ENCODE data around the gene C3orf18.

Gene C3orf18

DNA sequence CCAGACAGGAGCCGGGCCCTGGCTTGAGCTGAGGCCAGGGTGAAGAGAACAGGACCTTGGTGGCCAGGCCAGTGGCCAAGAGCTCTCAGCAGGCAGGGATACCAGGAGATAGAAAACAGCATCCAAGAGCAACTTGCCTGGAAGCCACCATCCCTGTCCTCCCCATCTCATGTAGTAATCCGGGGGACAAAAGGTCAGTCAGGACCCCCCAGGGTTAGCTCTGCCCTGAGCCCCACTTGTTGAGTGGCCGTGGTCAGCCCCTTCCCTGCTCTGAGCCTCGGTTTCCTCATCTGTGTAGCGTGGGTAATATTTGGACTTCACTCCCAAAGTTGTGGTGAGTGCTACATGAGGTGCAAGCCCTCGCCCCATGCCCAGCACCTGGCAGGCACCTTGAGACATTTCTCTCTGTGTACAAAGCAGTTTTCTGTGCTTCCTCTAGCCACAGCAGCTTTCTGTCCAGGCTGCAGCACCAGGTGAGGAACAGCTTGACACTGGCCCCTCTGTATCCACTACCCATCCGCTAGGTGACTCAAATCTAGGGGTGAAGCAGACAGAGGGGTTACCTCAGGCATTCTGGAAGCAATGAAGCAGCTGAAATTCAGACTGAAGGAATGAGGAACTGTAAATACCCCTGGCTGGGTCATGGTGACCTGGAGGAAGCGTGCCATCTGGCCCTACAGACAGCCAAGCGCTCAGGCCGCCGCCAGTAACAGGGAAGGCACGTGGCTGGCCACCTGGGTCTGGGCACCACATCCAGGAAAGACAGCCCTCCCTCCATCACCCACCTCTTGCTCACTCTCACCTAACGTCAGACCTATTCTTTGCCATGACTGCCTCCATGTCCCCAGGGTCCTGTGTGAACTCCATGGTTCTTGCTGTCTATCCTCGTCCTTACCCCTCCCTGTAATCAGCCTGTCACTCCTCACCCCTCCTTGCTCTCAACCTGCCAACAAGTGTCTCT, 37.4 kb upstream of the C3orf18 start:
- Histone ChIP-seq H3K27ac (peak overlapping the region in 19 of 21 experiments; percentile 38 to 97 (median 91)), H3K4me3 (no peak overlapping the region)

DNA sequence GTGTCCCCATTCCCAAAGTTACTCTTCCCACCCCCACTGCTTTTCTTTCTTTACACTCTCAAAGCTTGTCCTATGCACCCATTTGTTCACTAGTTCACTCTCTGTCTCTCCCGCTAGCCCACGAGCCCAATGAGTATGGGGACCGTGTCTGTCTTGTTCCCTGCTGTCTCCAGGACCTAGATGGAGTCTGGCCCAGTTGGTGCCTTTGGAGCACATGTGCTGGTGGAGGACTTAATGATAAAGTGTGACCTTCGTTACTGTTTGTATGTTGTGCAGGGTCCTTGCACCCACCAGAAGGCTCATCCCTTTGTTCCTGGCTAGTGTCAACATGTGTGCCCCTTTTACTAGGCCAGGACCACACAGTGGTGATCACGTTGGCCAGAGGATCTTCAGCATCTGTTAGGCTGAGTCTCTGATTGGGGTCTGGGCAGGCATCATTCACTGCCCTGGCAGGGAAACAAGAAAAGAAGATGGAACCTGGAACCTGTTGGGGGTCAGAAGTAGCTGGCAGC, 36.6 kb upstream of the C3orf18 start:
- H3K4me3 ChIP-seq: no peak overlapping the region
- H3K27ac ChIP-seq: peak overlapping the region in 20 of 21 experiments; percentile 38 to 97 (median 92)

DNA sequence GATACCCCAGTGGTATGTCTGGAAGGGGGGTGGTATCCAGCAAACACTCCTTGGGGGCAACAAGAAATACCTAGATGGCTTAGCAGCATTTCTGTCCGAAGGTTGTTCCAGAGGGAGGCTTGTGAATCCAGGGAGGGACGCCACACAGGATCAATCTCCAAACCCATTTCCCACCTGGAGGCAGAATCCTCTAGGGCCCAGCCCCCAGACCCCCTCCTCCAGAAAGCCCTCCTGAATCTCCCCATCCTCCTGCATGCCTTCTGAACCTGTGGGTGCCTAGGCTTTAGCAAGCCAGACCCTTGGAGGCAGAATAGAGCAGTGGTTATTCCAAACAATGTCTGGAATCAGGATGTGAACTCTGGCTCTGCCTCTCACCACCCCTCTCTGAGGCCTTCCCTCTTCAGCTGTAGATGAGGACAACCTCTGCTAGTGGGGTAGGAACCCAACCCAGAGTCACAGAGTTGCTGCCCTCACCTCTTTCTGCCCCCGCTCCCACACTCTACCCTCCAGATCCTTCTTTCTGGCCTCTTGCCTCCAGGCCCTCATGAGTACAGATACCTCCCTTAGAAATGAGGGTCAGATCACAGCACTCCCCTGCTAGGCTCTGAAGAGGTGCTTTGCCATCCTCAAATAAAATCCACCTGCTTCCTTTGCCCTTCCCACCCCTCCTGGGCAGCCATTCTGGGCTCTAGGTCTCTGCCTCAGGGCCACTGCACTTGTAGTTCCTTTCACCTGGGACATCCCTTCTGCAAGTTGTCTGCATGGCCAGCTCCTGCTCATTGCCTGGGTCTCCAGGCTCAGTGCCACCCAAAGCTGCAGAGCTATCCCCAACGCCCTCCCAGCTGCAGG, 35.9 kb upstream of the C3orf18 start:
- Histone ChIP-seq H3K27ac (peak overlapping the region in 20 of 21 experiments; percentile 78 to 97 (median 92)), H3K4me3 (no peak overlapping the region)

DNA sequence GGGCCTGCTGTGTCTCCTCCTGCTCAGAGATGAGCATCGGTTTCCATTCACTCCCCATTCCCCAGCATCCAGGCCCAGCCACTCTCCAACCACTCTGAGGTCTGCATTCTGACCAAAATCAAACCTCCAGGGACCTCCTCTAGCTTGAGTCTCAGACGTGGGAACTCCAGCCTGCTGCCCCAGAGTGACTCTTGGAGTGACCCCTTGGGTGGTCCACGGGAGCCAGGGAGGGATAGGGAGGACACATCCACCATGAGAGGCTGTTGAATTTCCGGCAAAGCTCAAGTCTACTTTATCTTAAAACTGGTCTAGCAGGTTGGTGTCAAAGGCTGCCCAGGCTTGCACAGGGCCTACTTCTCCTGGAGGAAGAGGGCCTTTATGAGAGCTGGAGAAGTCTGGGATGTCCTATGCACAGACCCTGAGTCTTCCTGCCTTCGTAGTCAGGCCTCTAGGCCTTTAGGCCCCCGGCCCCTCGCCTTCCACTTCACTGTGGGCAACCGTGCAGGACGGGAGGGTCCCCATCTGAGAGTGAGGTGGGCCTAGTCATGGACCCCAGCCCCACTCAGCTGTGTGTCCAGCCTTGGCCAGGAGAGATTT, 35.1 kb upstream of the C3orf18 start:
- peak overlapping the region in 20 of 21 experiments; percentile 78 to 97 (median 92) for H3K27ac ChIP-seq
- no peak overlapping the region for H3K4me3 ChIP-seq

DNA sequence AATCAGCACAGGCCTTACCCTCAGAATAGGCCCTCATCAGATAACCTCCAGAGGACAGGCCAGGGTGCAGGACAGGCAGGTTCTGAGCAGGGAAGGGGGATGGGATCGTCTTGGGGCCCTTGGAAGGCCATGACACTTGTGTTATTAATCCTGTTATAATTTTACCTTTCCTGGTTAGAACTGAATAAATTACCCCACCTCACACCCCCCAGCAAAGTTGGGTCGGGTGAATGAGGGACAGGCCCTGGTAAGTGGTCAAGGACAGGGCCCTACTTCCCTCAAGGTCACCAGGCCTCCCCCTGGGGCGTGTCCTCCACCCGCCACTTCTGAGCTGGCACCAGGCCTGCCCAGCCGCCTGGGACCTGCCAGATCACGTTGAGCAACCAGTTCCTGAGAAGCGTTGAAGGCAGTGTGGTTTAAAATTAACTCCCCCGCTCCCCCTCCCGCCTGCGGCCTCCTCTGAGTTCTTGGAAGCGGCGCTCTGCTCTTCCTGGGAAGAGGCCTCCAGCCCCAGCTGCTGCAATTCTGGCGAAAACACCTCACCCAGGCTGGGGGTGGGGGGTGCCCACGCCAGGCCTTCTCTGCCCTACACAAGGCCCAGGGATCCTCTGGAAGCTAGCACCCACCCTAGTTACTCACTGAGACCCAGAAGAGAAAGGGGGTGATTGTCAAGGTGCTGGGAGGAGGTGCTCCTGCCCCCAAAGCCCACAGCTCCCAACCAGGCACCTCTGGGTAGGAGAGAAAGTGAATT, 33.5 kb upstream of the C3orf18 start:
- peak overlapping the region in 1 of 7 experiments; percentile 7 for H3K4me3 ChIP-seq
- H3K27ac ChIP-seq: peak overlapping the region; percentile 6 to 97 (median 92)

DNA sequence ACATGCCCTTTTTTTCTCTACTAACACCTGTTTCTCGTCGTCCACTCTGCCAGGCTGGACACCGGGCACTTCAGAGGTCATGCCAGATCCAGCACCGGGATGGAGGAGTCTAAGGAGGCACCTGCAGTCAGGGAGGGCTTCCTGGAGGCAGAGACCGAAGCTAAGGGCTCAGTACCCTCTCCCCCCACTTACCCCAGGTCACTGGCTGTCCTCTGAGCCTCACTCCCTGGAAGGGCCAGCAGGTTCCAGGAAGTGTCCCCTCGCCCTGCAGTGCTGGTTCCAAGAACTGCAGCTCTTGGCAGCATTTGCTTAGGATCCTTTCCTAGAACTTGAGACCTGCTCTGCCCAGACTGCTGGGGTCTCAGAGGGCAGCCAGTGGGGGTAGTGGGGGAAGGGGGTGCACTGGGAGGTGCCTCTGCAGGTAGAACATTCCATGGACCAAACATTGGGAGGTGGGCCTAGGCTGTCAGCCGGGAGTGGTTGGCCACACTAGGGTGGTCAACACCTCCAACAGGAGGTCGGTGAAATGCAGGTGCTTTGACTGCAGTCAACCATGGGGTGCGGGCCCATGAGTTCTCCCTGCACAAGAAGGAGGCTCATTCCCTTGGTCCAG, 32.7 kb upstream of the C3orf18 start:
- H3K4me3 ChIP-seq: no peak overlapping the region
- H3K27ac ChIP-seq: peak overlapping the region in 20 of 21 experiments; percentile 78 to 97 (median 92)

DNA sequence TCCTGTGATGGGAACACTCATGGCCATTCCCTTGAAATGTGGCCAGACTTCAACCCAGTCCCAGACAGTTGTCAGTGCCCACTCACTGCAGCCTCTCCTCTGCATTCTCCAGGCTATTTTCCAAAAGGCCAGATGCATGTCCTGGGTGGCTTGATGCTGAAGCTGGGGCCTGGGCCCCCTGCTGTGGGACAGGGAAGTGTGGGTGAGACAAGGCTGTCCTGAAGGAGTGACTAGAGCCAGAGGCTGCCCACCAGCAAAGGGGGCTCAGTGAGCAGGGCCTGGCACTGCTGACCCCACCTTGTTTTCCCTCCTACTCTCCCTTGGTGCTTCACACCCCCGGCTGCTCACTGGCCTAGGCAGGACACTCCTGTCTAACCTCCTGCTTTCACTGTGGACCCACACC, 32.2 kb upstream of the C3orf18 start:
- H3K27ac ChIP-seq: peak overlapping the region in 17 of 21 experiments; percentile 31 to 97 (median 92)

DNA sequence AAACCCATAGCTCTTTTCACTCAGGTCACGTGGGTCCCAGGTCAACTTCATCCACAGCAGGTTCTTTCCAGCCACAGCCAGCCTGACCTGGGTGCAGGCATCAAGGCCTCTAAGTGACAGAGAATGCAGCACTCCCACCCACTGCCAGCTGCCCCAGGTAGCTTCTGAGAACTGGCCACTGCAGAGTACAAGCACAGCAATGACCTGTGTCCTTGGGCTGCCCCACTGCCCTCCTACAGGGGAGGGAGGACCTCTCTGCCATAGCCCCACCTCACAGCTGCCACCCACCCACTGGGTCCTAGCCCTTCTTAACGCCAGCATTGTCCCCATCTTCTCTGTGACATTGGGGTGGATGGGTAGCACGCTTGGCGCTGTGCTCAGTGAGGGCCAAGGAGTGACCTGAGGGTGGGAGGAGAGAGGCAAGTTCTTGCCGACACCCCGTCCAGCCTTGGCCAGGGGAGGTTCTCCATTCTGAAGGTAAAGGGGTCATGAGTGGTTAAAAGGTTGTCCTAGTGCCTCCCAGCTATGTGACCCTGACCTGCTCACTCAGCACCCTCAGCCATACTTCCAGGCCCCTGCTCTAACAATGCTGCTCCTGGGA, 31.7 kb upstream of the C3orf18 start:
- H3K27ac ChIP-seq: peak overlapping the region in 14 of 21 experiments; percentile 7 to 97 (median 90)

More for the DNA sequence above, 32.2 kb upstream of the C3orf18 start:
- H3K4me3 ChIP-seq: no peak overlapping the region

DNA sequence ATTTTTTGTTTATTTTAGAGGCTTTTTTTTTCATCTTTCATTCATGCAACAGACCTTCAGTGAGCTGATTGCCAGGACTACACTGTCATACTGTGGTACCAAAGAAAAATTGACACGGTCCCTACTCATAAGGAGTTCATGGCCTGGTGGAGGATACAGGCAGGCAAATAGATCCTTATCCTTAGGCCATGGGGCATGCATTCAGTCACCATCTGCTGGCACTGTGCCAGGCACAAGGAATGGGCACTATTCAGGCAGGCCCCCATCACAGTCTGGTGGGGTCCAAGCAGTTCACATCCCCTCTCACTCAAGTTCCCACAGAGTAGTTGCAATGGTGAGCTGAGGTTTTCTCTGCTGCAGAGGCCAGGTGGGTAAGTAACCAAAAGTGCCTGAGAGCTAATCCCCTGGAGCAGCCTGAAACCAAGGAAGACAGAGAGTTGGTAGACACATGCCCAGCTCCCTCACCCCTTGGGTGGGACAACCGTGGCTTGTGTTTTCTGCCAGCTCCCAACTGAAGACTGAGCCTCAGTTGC, 26.8 kb upstream of the C3orf18 start:
- H3K4me3 ChIP-seq: no peak overlapping the region
- H3K27ac ChIP-seq: peak overlapping the region in 3 of 21 experiments; percentile 11 to 52 (median 17)

More for the DNA sequence above, 31.7 kb upstream of the C3orf18 start:
- no peak overlapping the region for H3K4me3 ChIP-seq

DNA sequence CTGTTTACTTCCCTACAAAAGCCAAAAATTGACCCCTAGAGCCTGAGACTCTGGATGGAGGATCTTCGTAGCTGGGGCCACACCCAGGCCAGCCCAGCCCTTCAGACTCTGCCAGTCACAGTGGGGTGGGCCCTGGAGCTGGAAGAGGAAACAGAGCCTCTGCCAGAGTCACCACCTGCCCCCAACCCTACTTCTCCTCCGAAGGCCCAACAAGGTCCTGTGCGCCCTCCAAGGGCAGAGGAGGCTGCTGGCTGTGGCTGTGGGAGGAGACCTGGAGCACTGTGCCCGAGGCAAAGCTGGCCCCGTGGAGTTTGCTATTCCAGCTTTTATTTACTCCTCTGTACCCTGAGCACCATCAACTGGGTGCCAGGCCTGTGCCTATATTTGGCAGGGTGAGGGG, 25.0 kb upstream of the C3orf18 start:
- H3K4me3 ChIP-seq: no peak overlapping the region
- peak overlapping the region in 18 of 21 experiments; percentile 1 to 95 (median 50) for H3K27ac ChIP-seq

DNA sequence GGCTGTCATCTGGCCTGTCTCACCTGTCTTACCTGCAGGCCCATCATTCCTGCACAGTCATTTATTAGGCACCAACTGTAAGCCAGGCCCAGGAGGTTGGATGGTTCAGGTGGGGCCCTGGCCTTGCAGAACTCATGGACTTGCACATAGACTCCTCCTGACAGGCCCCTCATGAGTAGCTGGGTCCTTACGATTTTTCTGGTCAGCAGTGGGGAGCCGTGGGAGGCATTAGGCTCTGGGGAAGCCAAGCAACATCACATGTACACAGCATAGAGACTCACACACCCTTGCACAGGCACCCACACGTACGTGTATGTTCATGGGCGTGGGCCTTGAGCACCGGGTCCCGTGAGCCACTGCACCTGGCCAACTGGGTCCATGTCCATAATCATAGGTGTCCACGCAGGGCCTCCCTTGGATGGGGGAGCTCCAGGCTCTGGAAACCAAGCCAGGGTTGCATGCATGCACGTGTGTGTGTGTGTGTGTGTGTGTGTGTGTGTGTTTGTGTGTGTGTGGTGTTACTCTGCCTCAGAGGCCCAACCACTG, 23.7 kb upstream of the C3orf18 start:
- Histone ChIP-seq H3K27ac (peak overlapping the region in 18 of 21 experiments; percentile 22 to 96 (median 84)), H3K4me3 (no peak overlapping the region)

DNA sequence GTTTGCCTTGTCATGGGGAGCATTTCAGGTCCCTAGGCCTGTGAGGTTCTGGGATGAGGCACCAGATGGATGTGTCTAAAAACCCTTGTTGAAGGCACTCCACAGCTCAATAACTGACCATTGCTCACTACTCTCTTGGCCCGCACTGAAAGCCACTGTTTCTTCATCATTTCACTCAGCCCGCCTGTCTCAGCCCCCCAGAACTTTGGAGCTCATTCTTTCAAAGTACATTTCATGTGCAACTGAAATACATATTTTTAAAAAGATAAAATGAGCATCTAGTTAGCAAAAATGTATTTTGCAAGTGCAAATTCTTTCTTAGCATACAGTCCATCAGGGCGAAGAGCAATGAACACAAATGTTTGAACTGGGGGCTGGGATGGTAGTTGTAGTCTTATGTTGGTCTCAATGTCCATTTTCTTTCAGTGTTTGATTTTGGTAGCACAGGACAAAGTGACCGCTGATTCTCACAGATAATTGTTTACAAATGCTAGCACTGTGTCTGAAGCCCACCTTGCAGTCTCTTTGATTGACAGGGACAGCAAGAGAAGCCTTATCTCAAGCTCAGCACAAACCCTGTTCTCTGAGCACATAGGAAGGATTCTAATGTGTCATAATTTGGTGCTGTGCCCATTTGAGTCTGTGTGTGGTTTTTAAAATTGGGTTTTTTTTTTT, 21.3 kb upstream of the C3orf18 start:
- H3K4me3 ChIP-seq: no peak overlapping the region
- H3K27ac ChIP-seq: peak overlapping the region in 5 of 21 experiments; percentile 29 to 83 (median 70)

DNA sequence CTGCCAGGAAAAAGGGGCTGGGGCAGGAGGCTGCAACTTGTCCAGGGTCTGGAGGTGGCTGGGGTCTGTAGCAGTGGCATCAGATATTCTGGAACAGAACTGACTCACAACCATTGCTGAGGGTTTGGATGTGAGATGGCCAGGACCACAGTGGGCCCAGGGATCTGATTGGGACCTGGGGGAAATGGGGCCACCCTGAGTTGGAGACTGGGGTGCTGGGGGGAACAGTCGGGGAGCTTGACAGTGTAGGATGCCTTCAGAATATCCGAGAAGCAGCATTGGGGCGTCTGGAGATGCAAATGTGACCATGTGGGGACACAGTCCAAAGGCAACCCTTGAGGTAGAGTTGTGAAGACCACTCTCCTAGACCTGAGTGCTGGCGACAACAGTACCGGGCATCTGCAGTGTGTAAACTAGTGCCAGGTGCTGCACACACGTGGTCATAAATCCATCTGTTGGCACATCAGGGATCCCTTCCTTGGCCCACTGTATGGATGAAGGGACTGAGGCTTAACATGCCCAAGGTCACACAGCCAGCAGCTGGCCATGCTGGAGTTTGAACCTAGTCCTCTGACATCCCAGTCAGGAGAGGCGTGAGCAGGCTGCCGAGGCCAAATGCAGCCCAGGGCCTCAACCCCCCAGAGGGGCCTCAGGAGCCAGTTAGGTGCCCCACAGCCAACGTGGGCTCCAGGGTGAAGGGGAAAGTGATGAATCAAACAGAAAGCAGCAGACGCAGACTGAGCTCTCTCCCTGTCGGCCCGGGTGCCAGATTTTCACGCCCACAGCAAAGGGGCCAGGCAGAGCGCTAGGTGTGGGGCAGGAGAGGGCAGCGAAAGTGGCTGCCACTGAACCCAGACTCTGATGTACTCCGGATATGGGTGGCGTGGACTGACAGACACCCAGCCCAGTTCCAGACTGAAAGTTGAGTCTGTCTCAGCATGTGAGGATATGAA, 20.5 kb upstream of the C3orf18 start:
- peak overlapping the region in 8 of 21 experiments; percentile 22 to 83 (median 49) for H3K27ac ChIP-seq

DNA sequence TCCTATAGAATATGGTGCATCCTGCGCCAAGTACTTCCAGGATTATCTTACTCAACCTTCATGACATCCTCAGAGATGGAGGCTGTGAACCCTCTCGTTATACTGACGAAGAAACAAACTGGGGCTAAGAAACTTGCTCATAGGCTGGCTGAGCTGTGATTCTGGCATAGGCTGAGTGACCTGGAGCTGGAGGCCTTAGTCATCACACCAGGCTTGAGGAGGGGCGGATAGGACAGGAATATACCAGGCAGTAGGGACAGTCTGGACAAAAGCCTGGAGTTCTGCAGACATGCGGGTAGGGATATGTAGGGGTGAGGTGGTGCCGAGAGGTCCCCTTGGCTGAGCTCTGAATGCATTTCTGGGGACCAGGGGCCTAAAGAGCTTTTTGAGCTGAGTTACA, 19.8 kb upstream of the C3orf18 start:
- Histone ChIP-seq H3K27ac (peak overlapping the region in 1 of 21 experiments; percentile 70), H3K4me3 (no peak overlapping the region)

More for the DNA sequence above, 20.5 kb upstream of the C3orf18 start:
- no peak overlapping the region for H3K4me3 ChIP-seq

DNA sequence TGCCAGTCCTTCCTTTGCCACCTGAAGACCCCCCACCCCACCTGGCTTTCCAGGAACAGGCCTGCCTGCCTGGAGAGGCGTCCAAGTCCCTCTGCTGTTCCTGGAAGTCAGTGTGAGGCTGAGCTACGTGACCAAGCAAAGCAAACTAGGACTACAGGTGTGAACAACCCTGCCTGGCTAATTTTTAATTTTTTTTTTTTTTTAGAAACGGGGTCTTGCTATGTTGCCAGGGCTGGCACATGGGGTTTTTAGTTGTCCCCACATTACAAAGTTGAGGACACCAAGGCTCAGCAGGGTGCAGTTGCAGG, 19.2 kb upstream of the C3orf18 start:
- no peak overlapping the region for H3K27ac ChIP-seq

More for the DNA sequence above, 19.2 kb upstream of the C3orf18 start:
- H3K4me3 ChIP-seq: no peak overlapping the region
